GM12892 (cell line): ENCODE data around the gene EMC8.

ENCODE experiments used
- POLR2A ChIP-seq: IDR thresholded peaks from 2 replicates; pipeline ENCODE4 v1.6.1; 2011; ENCODE audit warnings: low read depth, low read length, control low read depth
- POLR2AphosphoS5 ChIP-seq: IDR thresholded peaks from 2 replicates; pipeline ENCODE4 v1.6.1; 2011; ENCODE audit warnings: low read depth, low read length, control low read depth
- TAF1 ChIP-seq: IDR thresholded peaks from 2 replicates; pipeline ENCODE4 v1.6.1; 2011; ENCODE audit warnings: low read depth, mild to moderate bottlenecking, control low read depth, low read length, borderline replicate concordance

DNA sequence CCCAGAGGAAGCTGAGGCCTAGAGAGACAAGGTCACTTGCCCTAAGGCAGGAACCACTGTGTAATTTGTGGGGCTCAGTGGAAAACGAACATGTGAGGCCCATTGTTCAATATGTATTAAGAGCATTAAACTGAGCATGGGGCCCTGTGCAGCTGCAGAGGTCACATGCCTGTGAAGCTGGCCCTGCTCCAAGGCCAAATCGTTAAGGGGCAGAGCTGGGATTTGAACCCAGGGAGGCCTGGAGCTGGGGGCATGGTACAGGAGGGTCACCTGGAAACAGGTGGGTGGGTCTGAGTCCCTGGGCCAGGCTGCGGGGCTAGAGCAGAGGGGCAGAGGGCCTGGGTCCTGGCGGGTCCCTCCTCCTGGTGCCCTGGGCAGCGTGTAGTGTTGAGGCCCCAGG, 68.2 kb downstream of the EMC8 start:
- TF ChIP-seq POLR2A (no peak), POLR2AphosphoS5 (no peak), TAF1 (no peak)
